ENCODE measurements around the gene KCNB1. TPM values are rescaled to one million over a fixed set of nuclear protein-coding genes. Genes with fewer than 3 reads are reported as not detected.

The KCNB1 gene
- total RNA-seq, 1 experiment from 2014 or later, result 0.09 TPM

- BruUV-seq (replicated peaks), result no TSS peak
- H3K27me3 Mint-ChIP-seq (ENCODE audit: insufficient read depth, unreplicated experiment), result peaks cover 13% of the 10 kb centered on the region
- no peak overlapping the region for H3K4me3 Mint-ChIP-seq (ENCODE audit: unreplicated experiment)
- Histone ChIP-seq H3K36me3 (ENCODE audit: control insufficient read depth, insufficient read depth, low read length) (no peaks in the 10 kb centered on the region), H3K4me3 (ENCODE audit: low read depth, low read length) (no peak overlapping the region), H3K9me3 (no peaks in the 10 kb centered on the region), H3K4me1 (no peaks in the 10 kb centered on the region), H3K27me3 (replicated peaks; ENCODE audit: control insufficient read depth, insufficient read depth, low read length) (no peaks in the 10 kb centered on the region; the same call in none of the 2 replicates)
- H3K9me3 Mint-ChIP-seq (ENCODE audit: unreplicated experiment), result no peaks in the 10 kb centered on the region
- intact Hi-C loops (cut with micrococcal nuclease; ENCODE audit: unreplicated experiment), result no loop called here
- CTCF ChIA-PET, result no interaction called here
- no peaks in the 10 kb centered on the region for H3K4me1 Mint-ChIP-seq (ENCODE audit: low read depth, unreplicated experiment)
- DNase-seq, result no peak
- TF ChIP-seq CTCF (IDR thresholded peaks at IDR 0.05; ENCODE audit: insufficient read depth in 1 of 2, low read depth in 1 of 2, low read length in 1 of 2, severe bottlenecking in 1 of 2, unreplicated experiment in 1 of 2), result no peak
- POLR2A ChIA-PET, result no interaction called here
- no peak overlapping the region for H3K27ac Mint-ChIP-seq (ENCODE audit: unreplicated experiment)
- H3K36me3 Mint-ChIP-seq (ENCODE audit: insufficient read depth, unreplicated experiment), result no peaks in the 10 kb centered on the region
Measured at GRCh38 chr20:49349694-49350252, 132.7 kb downstream of the KCNB1 start.

- intact Hi-C loops (cut with micrococcal nuclease; ENCODE audit: unreplicated experiment), result no loop called here
- H3K4me3 Mint-ChIP-seq (ENCODE audit: unreplicated experiment), result no peak overlapping the region
- H3K27me3 Mint-ChIP-seq (ENCODE audit: insufficient read depth, unreplicated experiment), result peaks cover 13% of the 10 kb centered on the region
- no peak overlapping the region for H3K27ac Mint-ChIP-seq (ENCODE audit: unreplicated experiment)
- Histone ChIP-seq H3K27me3 (replicated peaks; ENCODE audit: control insufficient read depth, insufficient read depth, low read length) (no peaks in the 10 kb centered on the region; the same call in none of the 2 replicates), H3K36me3 (ENCODE audit: control insufficient read depth, insufficient read depth, low read length) (no peaks in the 10 kb centered on the region), H3K4me3 (ENCODE audit: low read depth, low read length) (no peak overlapping the region), H3K4me1 (no peaks in the 10 kb centered on the region), H3K9me3 (no peaks in the 10 kb centered on the region)
- CTCF ChIA-PET, result no interaction called here
- no peak for TF ChIP-seq CTCF (IDR thresholded peaks at IDR 0.05; ENCODE audit: insufficient read depth in 1 of 2, low read depth in 1 of 2, low read length in 1 of 2, severe bottlenecking in 1 of 2, unreplicated experiment in 1 of 2)
- POLR2A ChIA-PET, result no interaction called here
- no peaks in the 10 kb centered on the region for H3K4me1 Mint-ChIP-seq (ENCODE audit: low read depth, unreplicated experiment)
- no peak for DNase-seq
- H3K36me3 Mint-ChIP-seq (ENCODE audit: insufficient read depth, unreplicated experiment), result no peaks in the 10 kb centered on the region
- BruUV-seq (replicated peaks), result no TSS peak
- no peaks in the 10 kb centered on the region for H3K9me3 Mint-ChIP-seq (ENCODE audit: unreplicated experiment)
Measured at GRCh38 chr20:49349078-49349477, 133.4 kb downstream of the KCNB1 start.

- DNase-seq, result no peak
- intact Hi-C loops (cut with micrococcal nuclease; ENCODE audit: unreplicated experiment), result no loop called here
- no TSS peak for BruUV-seq (replicated peaks)
- POLR2A ChIA-PET, result no interaction called here
- Mint-ChIP-seq H3K36me3 (ENCODE audit: insufficient read depth, unreplicated experiment) (no peaks in the 10 kb centered on the region), H3K27me3 (ENCODE audit: insufficient read depth, unreplicated experiment) (peaks cover 17% of the 10 kb centered on the region), H3K27ac (ENCODE audit: unreplicated experiment) (no peak overlapping the region), H3K4me1 (ENCODE audit: low read depth, unreplicated experiment) (no peaks in the 10 kb centered on the region), H3K9me3 (ENCODE audit: unreplicated experiment) (no peaks in the 10 kb centered on the region), H3K4me3 (ENCODE audit: unreplicated experiment) (no peak overlapping the region)
- Histone ChIP-seq H3K27me3 (replicated peaks; ENCODE audit: control insufficient read depth, insufficient read depth, low read length) (no peaks in the 10 kb centered on the region; the same call in none of the 2 replicates), H3K4me3 (ENCODE audit: low read depth, low read length) (no peak overlapping the region), H3K4me1 (no peaks in the 10 kb centered on the region), H3K36me3 (ENCODE audit: control insufficient read depth, insufficient read depth, low read length) (no peaks in the 10 kb centered on the region), H3K9me3 (no peaks in the 10 kb centered on the region)
- CTCF ChIA-PET, result interaction anchor here (1.1 kb wide), 1 partner anchor 25 kb away, joined by 3 read pairs; no protein-coding TSS in a partner anchor
- TF ChIP-seq CTCF (IDR thresholded peaks at IDR 0.05; ENCODE audit: insufficient read depth in 1 of 2, low read depth in 1 of 2, low read length in 1 of 2, severe bottlenecking in 1 of 2, unreplicated experiment in 1 of 2), result no peak
Measured at GRCh38 chr20:49348563-49348962, 133.9 kb downstream of the KCNB1 start.

All from Caco-2 (cell line).